Hematopoietic multipotent progenitor cell (in vitro differentiated cells): ENCODE results near the gene CBL. TPM values are rescaled to one million over a fixed set of nuclear protein-coding genes. Genes with fewer than 3 reads are reported as not detected.
A peak's percentile ranks its signal among the peaks of the same experiment; 100 is the strongest.
"Not testable (repeated sequence)": the region's sequence is repeated elsewhere in the genome, so short reads cannot be mapped to it uniquely, and the experiment has no call there.

ENCODE experiments used
- DNase-seq, 3 donors: peaks; one replicate each; pipeline ENCODE4 v3.0.0-alpha.2; 2011 to 2015; ENCODE audit warnings: low read depth in 2 of 3, low spot score in 2 of 3
- total RNA-seq: library from RNA; depleted of rRNA; stranded (reverse); fragments of >200 nt; gene quantifications from one replicate; pipeline ENCODE4 v1.2.3, GENCODE V29; 2012

CBL gene
- total RNA-seq, 1 donor: 7.8 TPM

GRCh38 chr11:119206511-119207414 is 624 bp downstream of the CBL start:
- DNase-seq: peak in 2 of 3 donors; percentile 11 to 19

DNA sequence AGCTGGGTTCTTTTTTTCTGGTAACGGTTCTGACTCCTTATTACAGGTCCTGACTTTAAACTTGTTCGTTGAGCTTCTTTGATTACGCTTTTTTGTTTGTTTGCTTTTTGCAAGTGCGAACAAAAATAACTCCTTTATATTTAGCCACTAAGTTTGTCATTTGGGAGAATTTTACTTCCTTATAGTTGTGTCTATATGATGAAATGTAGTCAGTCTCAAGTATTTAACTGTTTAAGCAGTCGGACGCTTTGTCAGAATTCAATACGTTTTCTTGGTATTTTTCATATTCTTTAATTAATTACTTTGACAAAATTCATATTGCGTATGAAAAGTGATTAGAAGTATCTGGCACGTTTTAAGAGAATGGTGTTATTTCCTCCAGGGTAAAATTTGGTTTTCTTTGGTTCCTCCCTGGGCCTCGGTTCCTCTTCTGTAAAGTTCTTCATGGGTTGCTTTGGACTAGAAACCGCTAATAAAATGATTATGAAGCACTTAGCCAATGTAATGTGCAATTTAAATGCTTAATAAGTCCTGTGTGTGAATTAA is 1.3 kb downstream of the CBL start:
- no peak for DNase-seq

DNA sequence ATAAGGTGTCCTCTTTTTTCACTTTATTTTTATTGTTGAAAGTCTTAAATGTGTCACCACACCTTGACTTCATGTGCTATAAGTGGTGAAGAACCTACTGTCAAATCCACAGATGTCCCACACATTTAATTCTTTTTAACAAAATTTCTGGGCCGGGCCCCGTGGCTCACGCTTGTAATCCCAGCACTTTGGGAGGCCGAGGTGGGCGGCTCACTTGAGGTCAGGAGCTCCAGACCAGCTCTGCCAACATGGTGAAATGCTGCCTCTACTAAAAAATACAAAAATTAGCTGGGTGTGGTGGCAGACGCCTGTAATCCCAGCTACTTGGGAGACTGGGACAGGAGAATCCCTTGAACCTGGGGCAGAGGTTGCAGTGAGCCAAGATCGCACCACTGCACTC is 3.0 kb downstream of the CBL start:
- no peak for DNase-seq

GRCh38 chr11:119210050-119210449 is 3.9 kb downstream of the CBL start:
- DNase-seq: no peak

GRCh38 chr11:119218141-119218878 is 12.2 kb downstream of the CBL start:
- no peak for DNase-seq

GRCh38 chr11:119222308-119222707 is 16.2 kb downstream of the CBL start:
- DNase-seq: no peak

DNA sequence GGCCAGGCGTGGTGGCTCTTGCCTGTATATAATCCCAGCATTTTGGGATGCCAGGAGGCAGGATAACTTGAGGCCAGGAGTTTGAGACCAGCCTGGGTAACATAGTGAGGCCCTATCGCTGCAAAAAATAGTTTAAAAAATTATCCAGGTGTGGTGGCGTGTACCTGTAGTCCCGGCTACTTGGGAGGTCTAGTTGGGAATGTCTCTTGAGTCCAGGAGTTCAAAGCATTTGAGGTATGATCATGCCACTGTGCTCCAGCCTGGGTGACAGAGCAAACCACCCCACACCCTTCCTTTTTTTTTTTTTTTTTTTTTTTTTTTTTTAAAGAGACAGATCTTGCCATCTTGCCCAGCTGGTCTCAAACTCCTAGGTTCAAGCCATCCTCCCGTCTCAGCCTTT is 16.8 kb downstream of the CBL start:
- DNase-seq: no peak

DNA sequence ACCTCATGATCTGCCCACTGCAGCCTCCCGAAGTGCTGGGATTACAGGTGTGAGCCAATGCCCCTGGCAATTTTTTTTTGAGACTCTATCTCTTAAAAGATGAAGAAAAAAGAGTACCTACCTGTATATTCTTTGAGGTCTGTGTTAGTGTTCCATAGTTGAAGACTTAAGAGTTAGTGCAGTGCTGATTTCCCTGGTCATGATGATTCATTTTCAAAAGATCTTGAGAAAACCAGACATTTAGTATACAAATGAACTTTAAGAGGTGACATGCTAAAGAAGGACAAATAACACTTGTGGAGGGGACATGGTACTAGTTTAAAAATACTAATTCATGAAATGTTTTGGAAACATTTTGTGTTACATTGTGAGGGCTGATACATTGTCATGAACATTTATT is 17.7 kb downstream of the CBL start:
- no peak for DNase-seq

DNA sequence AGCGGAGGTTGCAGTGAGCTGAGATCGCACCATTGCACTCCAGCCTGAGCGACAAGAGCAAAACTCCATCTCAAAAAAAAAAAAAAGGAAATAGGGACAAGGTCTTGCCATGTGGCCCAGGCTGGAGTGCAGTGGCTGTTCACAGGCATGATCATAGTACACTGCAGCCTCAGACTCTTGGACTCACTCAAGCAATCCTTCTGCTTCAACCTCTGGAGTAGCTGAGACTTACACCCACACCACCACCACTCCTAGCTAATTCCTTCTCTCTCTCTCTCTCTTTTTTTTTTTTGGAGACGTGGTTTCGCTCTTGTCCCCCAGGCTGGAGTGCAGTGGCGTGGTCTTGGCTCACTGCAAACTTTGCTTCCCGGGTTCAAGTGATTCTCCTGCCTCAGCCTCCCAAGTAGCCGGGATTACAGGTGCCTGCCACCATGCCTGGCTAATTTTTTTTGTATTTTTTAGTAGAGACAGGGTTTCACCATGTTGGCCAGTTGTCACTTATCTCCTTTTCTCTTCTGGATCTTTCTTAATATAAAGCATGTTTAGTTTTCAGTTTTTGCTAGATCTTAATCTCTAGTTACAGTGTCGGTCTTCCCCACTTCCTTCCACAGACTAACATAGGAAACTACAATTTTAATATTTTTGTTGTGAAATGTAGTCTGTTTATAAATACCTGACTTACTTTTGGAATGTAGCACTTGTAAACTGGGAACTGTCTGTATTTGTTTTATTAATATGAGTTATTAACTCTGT is 22.6 kb downstream of the CBL start:
- DNase-seq: not testable (repeated sequence)

GRCh38 chr11:119229288-119229672 is 23.1 kb downstream of the CBL start:
- no peak for DNase-seq

- no peak for DNase-seq
Observed at GRCh38 chr11:119229741-119230140, 23.6 kb downstream of the CBL start.

DNA sequence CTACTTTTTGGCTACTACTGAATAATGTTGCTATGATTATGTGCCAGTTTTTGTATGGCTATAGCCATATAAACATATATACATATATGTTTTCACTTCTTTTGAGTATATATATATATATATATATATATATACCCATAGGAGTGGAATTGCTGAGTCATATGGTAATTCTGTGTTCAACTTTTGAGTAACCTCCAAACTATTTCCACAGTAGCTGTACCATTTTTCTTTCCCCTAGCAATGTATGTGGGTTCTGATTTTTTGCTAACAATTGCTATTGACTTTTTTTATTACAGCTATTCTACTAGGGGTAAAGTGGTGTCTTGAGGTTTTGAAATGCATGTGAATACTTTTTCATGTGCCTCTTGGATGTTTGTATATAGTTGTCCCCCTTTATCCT is 30.4 kb downstream of the CBL start:
- DNase-seq: no peak

GRCh38 chr11:119236891-119237290 is 30.8 kb downstream of the CBL start:
- DNase-seq: no peak

DNA sequence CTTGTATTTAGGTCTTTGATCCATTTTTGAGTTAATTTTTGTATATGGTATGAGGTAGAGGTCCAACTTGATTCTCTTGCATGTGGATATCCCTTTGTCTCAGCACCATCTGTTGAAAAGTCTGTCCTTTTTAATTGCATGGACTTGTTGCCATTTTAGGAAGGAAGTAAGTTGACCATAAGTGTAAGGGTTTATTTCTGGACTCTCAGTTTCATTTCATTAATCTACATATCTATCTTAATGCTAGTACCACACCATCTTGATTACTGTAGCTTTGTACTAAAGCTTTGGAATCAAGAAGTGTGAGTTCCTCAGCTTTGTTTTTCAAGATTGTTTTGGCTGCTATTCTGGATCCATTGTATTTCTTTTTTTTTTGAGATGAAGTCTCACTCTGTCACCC is 31.4 kb downstream of the CBL start:
- DNase-seq: no peak

DNA sequence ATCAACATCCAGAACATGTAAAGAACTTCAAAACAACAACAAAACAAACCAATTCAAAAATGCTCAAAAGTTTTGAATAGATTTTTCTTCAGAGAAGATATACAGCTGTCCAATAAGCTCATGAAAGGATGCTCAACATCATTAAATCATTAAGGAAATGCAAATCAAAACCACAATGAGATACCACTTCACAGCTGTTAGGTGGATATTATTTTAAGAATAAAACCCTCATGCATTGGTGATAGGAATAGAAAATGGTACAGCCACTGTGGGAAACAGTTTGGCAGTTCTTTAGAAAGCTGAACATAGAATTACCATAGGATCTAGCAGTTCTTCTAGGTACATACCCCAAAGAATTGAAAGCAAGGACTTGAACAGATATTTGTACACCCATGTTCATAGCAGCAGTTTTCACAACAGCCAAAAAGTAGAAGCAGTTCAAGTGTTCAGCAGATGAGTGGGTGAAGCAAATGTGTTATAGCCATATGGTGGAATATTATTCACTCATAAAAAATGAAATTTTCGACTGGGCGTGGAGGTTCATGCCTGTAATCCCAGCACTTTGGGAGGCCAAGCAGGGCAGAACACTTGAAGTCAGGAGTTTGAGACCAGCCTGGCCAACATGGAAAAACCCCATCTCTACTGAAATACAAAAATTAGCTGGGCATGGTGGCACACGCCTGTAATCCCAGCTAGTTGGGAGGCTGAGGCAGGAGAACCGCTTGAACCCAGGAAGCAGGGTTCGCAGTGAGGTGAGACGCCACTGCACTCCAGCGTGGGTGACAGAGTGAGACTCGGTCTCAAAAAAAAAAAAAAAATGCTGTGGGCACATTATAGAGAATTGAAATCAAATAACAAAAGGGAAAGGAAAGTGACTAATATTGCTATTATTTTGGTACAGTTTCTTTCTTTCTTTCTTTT is 42.9 kb downstream of the CBL start:
- DNase-seq: no peak

DNA sequence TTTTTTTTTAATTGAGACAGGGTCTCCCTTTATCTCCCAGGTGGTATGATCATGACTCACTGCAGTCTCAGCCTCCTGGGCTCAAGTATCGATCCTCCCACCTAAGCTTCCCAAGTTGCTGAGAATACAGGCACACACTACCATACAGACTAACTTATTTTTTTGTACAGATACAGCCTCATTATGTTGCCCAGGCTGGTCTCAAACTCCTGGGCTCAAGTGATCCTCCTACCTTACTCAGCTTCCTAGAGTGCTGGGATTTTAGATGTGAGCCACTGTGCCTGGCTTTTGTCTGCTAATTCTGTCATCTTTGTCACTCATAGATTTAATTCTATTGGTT is 43.5 kb downstream of the CBL start:
- DNase-seq: no peak

GRCh38 chr11:119251114-119251513 is 45.0 kb downstream of the CBL start:
- DNase-seq: no peak

GRCh38 chr11:119254239-119254638 is 48.1 kb downstream of the CBL start:
- no peak for DNase-seq

GRCh38 chr11:119258180-119258579 is 52.0 kb downstream of the CBL start:
- peak in 1 of 3 donors; percentile 5 for DNase-seq

- no peak for DNase-seq
Observed at GRCh38 chr11:119258983-119259382, 52.8 kb downstream of the CBL start.
